Measurements from ENCODE around the gene RDH13. TPM values are rescaled to one million over a fixed set of nuclear protein-coding genes. Genes with fewer than 3 reads are reported as not detected.

Gene RDH13
- total RNA-seq, 1 experiment from 2014 or later = 31.1 TPM

- DNase-seq (ENCODE audit: low read depth, low spot score) (no peak), ATAC-seq (no peak)
- no peak overlapping the region for H3K9ac ChIP-seq (ENCODE audit: low read length)
- no peaks in the 10 kb centered on the region for H3K4me1 ChIP-seq (ENCODE audit: control insufficient read depth in 1 of 2, insufficient read depth in 2 of 2, low read length in 2 of 2)
- H3K27ac ChIP-seq (ENCODE audit: low read depth, low read length) = no peak overlapping the region
- intact Hi-C loops (cut with micrococcal nuclease) = no loop called here
- no TSS peak for BruUV-seq (replicated peaks)
- CTCF ChIA-PET = no interaction called here
- no peak overlapping the region for H2AFZ ChIP-seq (ENCODE audit: low read depth, low read length, poor library complexity, severe bottlenecking)
- H3K4me2 ChIP-seq (ENCODE audit: low read length) = no peak overlapping the region
- no peaks in the 10 kb centered on the region for H3K9me3 ChIP-seq (ENCODE audit: control insufficient read depth in 1 of 2, insufficient read depth in 1 of 2, low read depth in 1 of 2, low read length in 2 of 2)
- TF ChIP-seq SP1 (IDR thresholded peaks at IDR 0.05; ENCODE audit: low read depth) = no peak
- TF ChIP-seq ZBTB33 (IDR thresholded peaks at IDR 0.05; ENCODE audit: extremely low read depth, insufficient replicate concordance, low read length) = no peak
- no peak for TF ChIP-seq RAD21 (IDR thresholded peaks at IDR 0.05; ENCODE audit: low read depth)
- TF ChIP-seq YY1 (IDR thresholded peaks at IDR 0.05; ENCODE audit: extremely low read depth, insufficient replicate concordance, low read depth, low read length) = no peak
- TF ChIP-seq EGR1 (IDR thresholded peaks at IDR 0.05; ENCODE audit: low read depth) = no peak
- TF ChIP-seq ELF1 (IDR thresholded peaks at IDR 0.05; ENCODE audit: borderline replicate concordance, low read depth) = no peak
- no peak for TF ChIP-seq FOSL1 (IDR thresholded peaks at IDR 0.05; ENCODE audit: low read depth)
- no peaks in the 10 kb centered on the region for H3K9me2 ChIP-seq (ENCODE audit: insufficient read depth)
- POLR2A ChIA-PET = no interaction called here
- H3K27me3 ChIP-seq (ENCODE audit: insufficient read depth, low read length) = no peaks in the 10 kb centered on the region
- H3K4me3 ChIP-seq (replicated peaks in 1 of 2; ENCODE audit: low read depth in 1 of 2, low read length in 2 of 2) = no peak overlapping the region
- peaks cover 4% of the 10 kb centered on the region; the same call in 1 of the 2 replicates for H3K79me2 ChIP-seq (ENCODE audit: insufficient read depth, low read length)
- peaks cover 6 to 17% of the 10 kb centered on the region in 2 experiments; a peak in 3 of 4 replicates for H3K36me3 ChIP-seq (ENCODE audit: control insufficient read depth in 1 of 2, insufficient read depth in 2 of 2, low read length in 2 of 2)
- RAD21 ChIA-PET (ENCODE audit: low non-redundant PET in 1 of 2, low total read pairs in 2 of 2, uncharacterized antibody in 2 of 2, unreplicated experiment in 2 of 2) = no interaction called here
- peaks cover 3% of the 10 kb centered on the region; the same call in 1 of the 2 replicates for H4K20me1 ChIP-seq (ENCODE audit: insufficient read depth)
Measured at GRCh38 chr19:55105237-55105636, 42.3 kb upstream of the RDH13 start.

GRCh38 chr19:55103190-55103589 lies 40.2 kb upstream of the RDH13 start:
- BruUV-seq (replicated peaks) = no TSS peak
- TF ChIP-seq ZNF274 (IDR thresholded peaks at IDR 0.05; ENCODE audit: low read depth, low read length) (no peak), RAD21 (IDR thresholded peaks at IDR 0.05; ENCODE audit: low read depth) (no peak), SIN3A (IDR thresholded peaks at IDR 0.05; ENCODE audit: low read depth) (no peak), POLR2AphosphoS5 (IDR thresholded peaks at IDR 0.05; ENCODE audit: low read depth, low read length) (no peak)
- ATAC-seq = no peak
- Histone ChIP-seq H3K9me3 (ENCODE audit: control insufficient read depth in 1 of 2, insufficient read depth in 1 of 2, low read depth in 1 of 2, low read length in 2 of 2) (no peaks in the 10 kb centered on the region), H3K79me2 (ENCODE audit: insufficient read depth, low read length) (no peaks in the 10 kb centered on the region), H3K27me3 (ENCODE audit: insufficient read depth, low read length) (no peaks in the 10 kb centered on the region), H3K9ac (ENCODE audit: low read length) (no peak overlapping the region), H3K4me3 (replicated peaks in 1 of 2; ENCODE audit: low read depth in 1 of 2, low read length in 2 of 2) (no peak overlapping the region), H3K27ac (ENCODE audit: low read depth, low read length) (no peak overlapping the region), H3K4me1 (ENCODE audit: control insufficient read depth in 1 of 2, insufficient read depth in 2 of 2, low read length in 2 of 2) (no peaks in the 10 kb centered on the region), H3K4me2 (ENCODE audit: low read length) (no peak overlapping the region), H3K9me2 (ENCODE audit: insufficient read depth) (no peaks in the 10 kb centered on the region), H2AFZ (ENCODE audit: low read depth, low read length, poor library complexity, severe bottlenecking) (no peak overlapping the region), H4K20me1 (ENCODE audit: insufficient read depth) (peaks cover 3% of the 10 kb centered on the region; the same call in 1 of the 2 replicates), H3K36me3 (ENCODE audit: control insufficient read depth in 1 of 2, insufficient read depth in 2 of 2, low read length in 2 of 2) (peaks cover 4 to 12% of the 10 kb centered on the region in 2 experiments; a peak in 3 of 4 replicates)
- DNase-seq (ENCODE audit: low read depth, low spot score) = no peak
- RAD21 ChIA-PET (ENCODE audit: low non-redundant PET in 1 of 2, low total read pairs in 2 of 2, uncharacterized antibody in 2 of 2, unreplicated experiment in 2 of 2) = no interaction called here
- CTCF ChIA-PET = no interaction called here
- intact Hi-C loops (cut with micrococcal nuclease) = no loop called here
- POLR2A ChIA-PET = no interaction called here

Data from HCT116 (cell line).